Stomach (tissue), 4 donors: ENCODE data around the gene CMIP.

Experiments used
- EP300 ChIP-seq: sonication (generic); formaldehyde crosslinking; IDR thresholded peaks from one replicate; pipeline ENCODE4 v1.6.1; 2017; ENCODE audit warnings: antibody characterized with exemption
- POLR2A ChIP-seq, 4 donors: fragments of 450-650 bp; IDR thresholded peaks; one replicate each; pipeline ENCODE4 v1.6.1; 2016; ENCODE audit warnings: antibody characterized with exemption in 4 of 4, control low read depth in 2 of 4, mild to moderate bottlenecking in 1 of 4, moderate library complexity in 1 of 4
- POLR2AphosphoS5 ChIP-seq, 3 donors: sonication (generic); formaldehyde crosslinking; IDR thresholded peaks; one replicate each; pipeline ENCODE4 v1.6.1; 2016; ENCODE audit warnings: antibody characterized with exemption in 3 of 3
- TF ChIP-seq, protein P1 (sequence below), 7 experiments: fragments of 450-650 bp in 4 of 7; fragments of 200-600 bp in 3 of 7; sonication (generic) in 3 of 7; IDR thresholded peaks; one replicate each; pipeline ENCODE4 v1.5.1; 2016 to 2019; ENCODE audit warnings: antibody characterized with exemption in 7 of 7, control low read depth in 2 of 7, mild to moderate bottlenecking in 1 of 7

DNA sequence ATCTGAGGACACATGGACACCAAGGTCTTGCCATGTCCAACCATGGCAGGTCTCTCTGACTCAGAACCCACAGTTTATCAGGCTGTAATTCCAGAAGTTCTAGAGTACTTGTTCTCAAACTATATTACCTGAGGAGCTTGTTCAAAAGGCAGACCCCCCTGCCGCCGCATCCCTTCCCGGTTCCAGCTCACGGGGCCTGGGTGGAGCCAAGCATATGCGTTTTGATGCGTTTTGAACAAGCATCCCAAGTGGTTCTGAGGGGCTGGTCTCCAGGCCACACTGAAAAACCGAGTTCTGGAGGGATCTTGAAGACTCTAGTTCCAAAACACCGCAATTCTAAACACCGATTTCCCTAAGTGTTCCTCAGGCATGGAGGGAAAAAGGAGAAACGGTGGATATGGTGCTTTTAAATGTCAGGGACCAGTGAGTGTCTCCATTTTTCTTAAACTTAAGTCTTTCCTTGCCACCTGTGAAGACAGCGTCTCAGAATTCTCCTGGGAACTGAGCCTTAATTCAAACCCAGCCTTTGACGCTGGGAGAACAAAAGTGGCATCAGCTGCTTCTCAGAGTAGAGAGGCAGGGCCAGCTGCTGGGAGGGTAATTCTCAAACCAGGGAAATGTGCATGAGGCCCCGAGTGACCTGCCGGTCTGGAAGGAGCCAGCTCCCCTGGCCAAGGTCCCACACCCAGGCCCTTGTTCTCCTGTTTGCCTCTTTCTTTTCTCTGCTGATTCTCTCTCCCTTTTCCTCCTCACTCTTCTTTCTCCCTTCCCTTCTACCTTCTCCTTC is 250.1 kb downstream of the CMIP start:
- no peak for TF ChIP-seq POLR2A (IDR thresholded peaks at IDR 0.05)
- TF ChIP-seq POLR2AphosphoS5 (IDR thresholded peaks at IDR 0.05): no peak
- TF ChIP-seq, protein P1, sequence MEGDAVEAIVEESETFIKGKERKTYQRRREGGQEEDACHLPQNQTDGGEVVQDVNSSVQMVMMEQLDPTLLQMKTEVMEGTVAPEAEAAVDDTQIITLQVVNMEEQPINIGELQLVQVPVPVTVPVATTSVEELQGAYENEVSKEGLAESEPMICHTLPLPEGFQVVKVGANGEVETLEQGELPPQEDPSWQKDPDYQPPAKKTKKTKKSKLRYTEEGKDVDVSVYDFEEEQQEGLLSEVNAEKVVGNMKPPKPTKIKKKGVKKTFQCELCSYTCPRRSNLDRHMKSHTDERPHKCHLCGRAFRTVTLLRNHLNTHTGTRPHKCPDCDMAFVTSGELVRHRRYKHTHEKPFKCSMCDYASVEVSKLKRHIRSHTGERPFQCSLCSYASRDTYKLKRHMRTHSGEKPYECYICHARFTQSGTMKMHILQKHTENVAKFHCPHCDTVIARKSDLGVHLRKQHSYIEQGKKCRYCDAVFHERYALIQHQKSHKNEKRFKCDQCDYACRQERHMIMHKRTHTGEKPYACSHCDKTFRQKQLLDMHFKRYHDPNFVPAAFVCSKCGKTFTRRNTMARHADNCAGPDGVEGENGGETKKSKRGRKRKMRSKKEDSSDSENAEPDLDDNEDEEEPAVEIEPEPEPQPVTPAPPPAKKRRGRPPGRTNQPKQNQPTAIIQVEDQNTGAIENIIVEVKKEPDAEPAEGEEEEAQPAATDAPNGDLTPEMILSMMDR (IDR thresholded peaks at IDR 0.05): no peak
- no peak for TF ChIP-seq EP300
